Esophagus muscularis mucosa (tissue), 3 donors: Measurements from ENCODE around the gene VTI1A.

Source experiments
- POLR2AphosphoS5 ChIP-seq, 2 donors: sonication (generic); formaldehyde crosslinking; IDR thresholded peaks; one replicate each; pipeline ENCODE4 v1.6.1; 2017; ENCODE audit warnings: antibody characterized with exemption in 2 of 2
- TF ChIP-seq, protein P1 (sequence below), 3 experiments: fragments of 200-600 bp in 2 of 3; fragments of 450-650 bp in 1 of 3; sonication (generic) in 2 of 3; IDR thresholded peaks; one replicate each; pipeline ENCODE4 v1.5.1; 2017 to 2019; ENCODE audit warnings: antibody characterized with exemption in 3 of 3, mild to moderate bottlenecking in 2 of 3, moderate library complexity in 1 of 3

DNA sequence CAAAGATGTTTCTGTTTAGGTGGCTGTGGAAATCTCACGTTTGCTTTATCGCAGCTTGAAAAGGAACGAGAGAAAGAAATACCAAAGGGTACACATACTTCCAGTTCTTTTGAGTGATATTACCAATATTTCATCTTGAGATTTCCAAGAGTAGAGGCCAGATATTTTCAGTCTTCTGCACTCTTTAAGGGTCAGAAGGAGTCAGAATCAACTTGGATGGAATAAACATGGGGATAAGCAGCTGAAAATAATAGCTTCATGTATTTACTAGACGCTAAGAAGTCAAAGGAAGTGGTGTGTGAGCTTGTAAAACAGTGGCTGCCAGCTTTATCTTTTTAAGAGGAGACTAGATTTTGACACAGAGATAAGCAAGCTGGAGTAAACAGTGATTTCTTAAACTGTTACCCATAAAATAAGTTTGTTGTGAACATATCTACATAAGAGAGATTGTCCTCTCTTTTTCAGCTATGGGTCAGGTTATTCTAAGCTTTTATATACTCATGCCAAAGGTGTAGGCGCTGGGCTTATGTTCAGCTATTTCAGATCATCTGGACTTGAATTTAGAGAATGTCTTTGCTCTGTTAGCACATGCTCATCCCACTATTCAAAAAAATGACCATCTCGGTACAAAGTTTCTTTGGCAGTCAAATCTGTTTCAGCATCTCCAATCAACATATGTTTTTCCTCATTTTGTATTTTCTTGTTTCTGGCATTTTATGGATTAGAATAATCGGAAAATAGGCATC is 332.2 kb downstream of the VTI1A start:
- TF ChIP-seq, protein P1, sequence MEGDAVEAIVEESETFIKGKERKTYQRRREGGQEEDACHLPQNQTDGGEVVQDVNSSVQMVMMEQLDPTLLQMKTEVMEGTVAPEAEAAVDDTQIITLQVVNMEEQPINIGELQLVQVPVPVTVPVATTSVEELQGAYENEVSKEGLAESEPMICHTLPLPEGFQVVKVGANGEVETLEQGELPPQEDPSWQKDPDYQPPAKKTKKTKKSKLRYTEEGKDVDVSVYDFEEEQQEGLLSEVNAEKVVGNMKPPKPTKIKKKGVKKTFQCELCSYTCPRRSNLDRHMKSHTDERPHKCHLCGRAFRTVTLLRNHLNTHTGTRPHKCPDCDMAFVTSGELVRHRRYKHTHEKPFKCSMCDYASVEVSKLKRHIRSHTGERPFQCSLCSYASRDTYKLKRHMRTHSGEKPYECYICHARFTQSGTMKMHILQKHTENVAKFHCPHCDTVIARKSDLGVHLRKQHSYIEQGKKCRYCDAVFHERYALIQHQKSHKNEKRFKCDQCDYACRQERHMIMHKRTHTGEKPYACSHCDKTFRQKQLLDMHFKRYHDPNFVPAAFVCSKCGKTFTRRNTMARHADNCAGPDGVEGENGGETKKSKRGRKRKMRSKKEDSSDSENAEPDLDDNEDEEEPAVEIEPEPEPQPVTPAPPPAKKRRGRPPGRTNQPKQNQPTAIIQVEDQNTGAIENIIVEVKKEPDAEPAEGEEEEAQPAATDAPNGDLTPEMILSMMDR (IDR thresholded peaks at IDR 0.05), result no peak
- TF ChIP-seq POLR2AphosphoS5 (IDR thresholded peaks at IDR 0.05), result no peak
